Endothelial cell of umbilical vein (primary cell): Measurements from ENCODE around the gene TPCN2. TPM values are rescaled to one million over a fixed set of nuclear protein-coding genes. Genes with fewer than 3 reads are reported as not detected.

Experiments
- BruUV-seq: library from RNA; stranded (reverse); fragments of 400-500 nt; replicated peaks from 2 replicates; lab custom pipeline; 2021; lab: Mats Ljungman, UMichigan
- CTCF ChIA-PET: fragments of 300-600, 350-600 bp; sonication (Branson Sonifier 250); formaldehyde crosslinking; loops from one replicate; lab custom pipeline; 2021; ENCODE audit warnings: antibody characterized with exemption, inconsistent platforms; lab: Charles Lee
- POLR2A ChIA-PET: fragments of 300-600, 350-600 bp; sonication (Branson Sonifier 250); formaldehyde crosslinking; loops from one replicate; lab custom pipeline; 2021; ENCODE audit warnings: antibody characterized with exemption, inconsistent platforms; lab: Charles Lee
- DNase-seq: peaks from one replicate; pipeline ENCODE4 v3.0.0-alpha.2; 2011; ENCODE audit warnings: low read depth, low spot score
- FAIRE-seq: peaks from 2 replicates; lab custom pipeline; 2011; peaks lifted over from hg19 to GRCh38; lab: Jason Lieb, UNC
- H2AFZ ChIP-seq: 2 replicates; pipeline ENCODE4 v1.6.0; 2012; ENCODE audit warnings: low read depth, low read length, control low read depth, inconsistent platforms
- H3K27ac ChIP-seq: 2 replicates; pipeline ENCODE4 v1.5.1; 2011; ENCODE audit warnings: low read depth, mild to moderate bottlenecking, control low read depth, low read length, moderate library complexity; ENCODE audit not compliant: insufficient read depth
- H3K27me3 ChIP-seq, 2 experiments: 2 replicates each; pipeline versions ENCODE4 v1.6.0 to v1.6.1; 2011; ENCODE audit warnings: low read length in 2 of 2, mixed read lengths in 1 of 2; ENCODE audit not compliant: control insufficient read depth in 2 of 2, insufficient read depth in 2 of 2
- H3K36me3 ChIP-seq, 2 experiments: 2 replicates in 1 of 2; 3 replicates in 1 of 2; pipeline ENCODE4 v1.5.1; 2011; ENCODE audit warnings: low read length in 2 of 2, mild to moderate bottlenecking in 1 of 2, moderate library complexity in 1 of 2; ENCODE audit not compliant: control insufficient read depth in 2 of 2, insufficient read depth in 2 of 2; ENCODE audit errors: extremely low read depth in 1 of 2
- H3K4me1 ChIP-seq: 3 replicates; pipeline ENCODE4 v1.5.1; 2011; ENCODE audit warnings: mild to moderate bottlenecking, low read length; ENCODE audit not compliant: control insufficient read depth, insufficient read depth; ENCODE audit errors: extremely low read depth
- H3K4me2 ChIP-seq: 2 replicates; pipeline ENCODE4 v1.6.1; 2011; ENCODE audit warnings: low read length, control low read depth, mixed read lengths; ENCODE audit not compliant: insufficient read depth
- H3K4me3 ChIP-seq, 3 experiments: fragments of 200-600 bp in 1 of 3; sonication (generic), shearing (Covaris generic) in 1 of 3; replicated peaks in 1 of 3; 2 replicates each; pipeline ENCODE4 v1.5.1; 2011 to 2016; ENCODE audit warnings: control low read depth in 3 of 3, low read length in 3 of 3, mild to moderate bottlenecking in 2 of 3, inconsistent platforms in 1 of 3, low read depth in 1 of 3, moderate library complexity in 1 of 3; ENCODE audit not compliant: insufficient read depth in 1 of 3
- H3K79me2 ChIP-seq: 2 replicates; pipeline ENCODE4 v1.6.0; 2012; ENCODE audit warnings: low read length, inconsistent platforms; ENCODE audit not compliant: control insufficient read depth, insufficient read depth
- H3K9ac ChIP-seq: replicated peaks from 2 replicates; pipeline ENCODE3; 2011; ENCODE audit warnings: low read length, control low read depth; ENCODE audit not compliant: insufficient read depth; ENCODE audit errors: extremely low read depth
- H3K9me1 ChIP-seq: replicated peaks from 3 replicates; pipeline ENCODE4 v1.6.0; 2011; ENCODE audit warnings: mild to moderate bottlenecking, low read length; ENCODE audit not compliant: control insufficient read depth, insufficient read depth; ENCODE audit errors: extremely low read depth
- H3K9me3 ChIP-seq: replicated peaks from 2 replicates; pipeline ENCODE4 v1.5.1; 2012; ENCODE audit warnings: low read length, inconsistent platforms; ENCODE audit not compliant: control insufficient read depth, insufficient read depth
- H4K20me1 ChIP-seq: replicated peaks from 2 replicates; pipeline ENCODE3; 2011; ENCODE audit warnings: mild to moderate bottlenecking, low read length; ENCODE audit not compliant: control insufficient read depth, insufficient read depth; ENCODE audit errors: extremely low read depth
- EZH2 ChIP-seq: IDR thresholded peaks from 2 replicates; pipeline ENCODE4 v1.6.1; 2012; ENCODE audit warnings: borderline replicate concordance, low read depth, mild to moderate bottlenecking, moderate library complexity, low read length, inconsistent platforms; ENCODE audit not compliant: severe bottlenecking
- FOS ChIP-seq: IDR thresholded peaks from 2 replicates; pipeline ENCODE4 v1.6.1; 2011; ENCODE audit warnings: mild to moderate bottlenecking, low read length, moderate library complexity, borderline replicate concordance; ENCODE audit not compliant: insufficient read depth
- GATA2 ChIP-seq: IDR thresholded peaks from 2 replicates; pipeline ENCODE4 v1.7.0; 2011; ENCODE audit warnings: low read depth, mild to moderate bottlenecking, moderate library complexity, mixed read lengths, low read length; ENCODE audit not compliant: insufficient read length, insufficient read depth
- JUN ChIP-seq: IDR thresholded peaks from 2 replicates; pipeline ENCODE4 v1.6.1; 2011; ENCODE audit warnings: borderline replicate concordance, low read depth; ENCODE audit not compliant: insufficient read length, insufficient read depth
- MYC ChIP-seq: IDR thresholded peaks from one replicate; pipeline ENCODE4 v1.6.1; 2011; ENCODE audit warnings: mild to moderate bottlenecking, low read depth, low read length
- POLR2A ChIP-seq: IDR thresholded peaks from 2 replicates; pipeline ENCODE4 v1.6.1; 2012; ENCODE audit warnings: low read depth, mild to moderate bottlenecking, control low read depth, low read length
- POLR2AphosphoS5 ChIP-seq: IDR thresholded peaks from 2 replicates; pipeline ENCODE4 v1.6.1; 2012; ENCODE audit warnings: low read depth, mild to moderate bottlenecking, control low read depth, low read length, moderate library complexity; ENCODE audit not compliant: insufficient read depth
- dilution Hi-C: fragments of 300-500 bp; cut with MboI; formaldehyde crosslinking; loops from one replicate; pipeline ENCODE4 v1.15.0; 2019; ENCODE audit warnings: low sequenced_read_pairs; ENCODE audit not compliant: extremely low pct_ligation_motif_present
- intact Hi-C: fragments of 100-400 bp; cut with micrococcal nuclease; formaldehyde crosslinking; loops from one replicate; pipeline ENCODE4 v1.10.0; 2022
- polyA plus RNA-seq, 4 experiments: library from polyadenylated mRNA; depleted of rRNA in 3 of 4; stranded (reverse) in 3 of 4; unstranded in 1 of 4; fragments of >200 nt; gene quantifications; 2 replicates each; pipeline versions ENCODE4 v1.2.1 to v1.2.3, GENCODE V29; 2011 to 2012; ENCODE audit warnings: missing spikeins in 1 of 4
- total RNA-seq: library from RNA; stranded (reverse); gene quantifications from 2 replicates; pipeline ENCODE4 v1.2.3, GENCODE V29; 2021
- TF ChIP-seq, protein P1 (sequence below), 2 donors: IDR thresholded peaks; 1 replicate in 1 of 2; 2 replicates in 1 of 2; pipeline ENCODE4 v1.5.1; 2011; ENCODE audit warnings: low read length in 2 of 2, mild to moderate bottlenecking in 2 of 2, moderate library complexity in 2 of 2, control low read depth in 1 of 2, inconsistent platforms in 1 of 2, low read depth in 1 of 2; ENCODE audit not compliant: insufficient read depth in 1 of 2; ENCODE audit errors: extremely low read depth in 1 of 2
- TF ChIP-seq, protein P2 (sequence below): IDR thresholded peaks from 2 replicates; pipeline ENCODE4 v1.6.1; 2011; ENCODE audit not compliant: insufficient read depth, insufficient read length

TPCN2 gene
- total and polyA plus RNA-seq, 2 donors (not counting 3 experiments of a cell fraction or from before 2014, with no cell fraction given), result 10.3 to 13.4 TPM

DNA sequence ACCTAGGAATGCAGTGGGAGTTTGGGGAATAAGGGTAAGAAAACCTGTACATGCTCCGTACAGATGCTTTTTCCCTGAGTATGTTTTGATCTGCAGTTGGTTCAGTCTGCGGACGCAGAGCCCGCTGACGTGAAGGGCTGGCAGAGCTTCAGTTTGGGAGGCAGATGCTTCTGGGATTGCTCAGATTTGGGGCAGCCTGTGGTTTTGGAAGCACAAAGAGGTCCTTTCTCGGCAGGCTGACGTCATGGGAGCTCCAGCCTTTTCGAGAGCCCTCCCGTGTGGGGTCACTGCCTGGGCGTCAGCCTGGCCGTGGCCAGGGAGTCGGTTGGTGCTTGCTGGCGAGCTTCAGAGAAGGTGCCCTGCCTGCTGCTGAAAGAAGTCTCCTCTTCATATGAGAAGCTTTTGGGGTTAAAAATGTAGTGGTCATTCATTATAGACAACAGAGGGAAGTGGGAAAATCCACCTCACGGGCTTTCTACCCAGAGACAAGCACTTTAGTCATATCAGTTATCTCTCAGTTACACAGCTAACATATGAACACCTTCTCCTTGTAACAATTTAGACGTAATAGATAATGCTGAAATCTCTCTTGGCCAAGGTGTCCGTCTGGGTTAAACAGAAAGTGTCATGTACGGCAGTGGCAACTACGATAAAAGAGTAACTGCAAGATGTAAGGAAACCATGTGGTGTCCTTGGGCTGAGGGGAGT is 26.8 kb downstream of the TPCN2 start:
- FAIRE-seq, result no peak
- no TSS peak for BruUV-seq
- H3K4me2 ChIP-seq, result no peak overlapping the region

More for the DNA sequence above, 26.8 kb downstream of the TPCN2 start:
- dilution Hi-C loops, result no loop called here
- Histone ChIP-seq H3K79me2 (no peaks in the 10 kb centered on the region), H3K9ac (no peak overlapping the region), H4K20me1 (no peaks in the 10 kb centered on the region), H3K27me3 (no peaks in the 10 kb centered on the region), H2AFZ (no peak overlapping the region), H3K27ac (no peak overlapping the region), H3K4me3 (no peak overlapping the region), H3K9me3 (no peaks in the 10 kb centered on the region), H3K4me1 (no peaks in the 10 kb centered on the region), H3K36me3 (peaks cover 0 to 16% of the 10 kb centered on the region in 2 experiments), H3K9me1 (no peaks in the 10 kb centered on the region)
- DNase-seq, result no peak
- intact Hi-C loops, result no loop called here
- no peak for TF ChIP-seq MYC
- no peak for TF ChIP-seq JUN
- TF ChIP-seq POLR2AphosphoS5, result no peak
- TF ChIP-seq GATA2, result no peak
- no peak for TF ChIP-seq FOS
- no peak for TF ChIP-seq EZH2
- TF ChIP-seq POLR2A, result no peak
- TF ChIP-seq, protein P1, sequence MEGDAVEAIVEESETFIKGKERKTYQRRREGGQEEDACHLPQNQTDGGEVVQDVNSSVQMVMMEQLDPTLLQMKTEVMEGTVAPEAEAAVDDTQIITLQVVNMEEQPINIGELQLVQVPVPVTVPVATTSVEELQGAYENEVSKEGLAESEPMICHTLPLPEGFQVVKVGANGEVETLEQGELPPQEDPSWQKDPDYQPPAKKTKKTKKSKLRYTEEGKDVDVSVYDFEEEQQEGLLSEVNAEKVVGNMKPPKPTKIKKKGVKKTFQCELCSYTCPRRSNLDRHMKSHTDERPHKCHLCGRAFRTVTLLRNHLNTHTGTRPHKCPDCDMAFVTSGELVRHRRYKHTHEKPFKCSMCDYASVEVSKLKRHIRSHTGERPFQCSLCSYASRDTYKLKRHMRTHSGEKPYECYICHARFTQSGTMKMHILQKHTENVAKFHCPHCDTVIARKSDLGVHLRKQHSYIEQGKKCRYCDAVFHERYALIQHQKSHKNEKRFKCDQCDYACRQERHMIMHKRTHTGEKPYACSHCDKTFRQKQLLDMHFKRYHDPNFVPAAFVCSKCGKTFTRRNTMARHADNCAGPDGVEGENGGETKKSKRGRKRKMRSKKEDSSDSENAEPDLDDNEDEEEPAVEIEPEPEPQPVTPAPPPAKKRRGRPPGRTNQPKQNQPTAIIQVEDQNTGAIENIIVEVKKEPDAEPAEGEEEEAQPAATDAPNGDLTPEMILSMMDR (IDR thresholded peaks at IDR 0.05; ENCODE audit: extremely low read depth in 1 of 2, insufficient read depth in 1 of 2, low read depth in 1 of 2, low read length in 2 of 2), result no peak
- TF ChIP-seq, protein P2, sequence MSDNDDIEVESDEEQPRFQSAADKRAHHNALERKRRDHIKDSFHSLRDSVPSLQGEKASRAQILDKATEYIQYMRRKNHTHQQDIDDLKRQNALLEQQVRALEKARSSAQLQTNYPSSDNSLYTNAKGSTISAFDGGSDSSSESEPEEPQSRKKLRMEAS, result no peak
- ChIA-PET CTCF (interaction anchor here (2.2 kb wide), 1 partner anchor 11 kb away, joined by 5 read pairs; no protein-coding TSS in a partner anchor), POLR2A (no interaction called here)
